Neural cell (in vitro differentiated cells): ENCODE data around the gene CCDC28A. TPM values are rescaled to one million over a fixed set of nuclear protein-coding genes. Genes with fewer than 3 reads are reported as not detected.

Experiments
- H2AFZ ChIP-seq: fragments of 200-600, 300-800 bp; sonication (generic), shearing (Covaris generic); 2 replicates; pipeline ENCODE4 v1.6.0; 2014; ENCODE audit warnings: low read depth, mild to moderate bottlenecking, antibody characterized with exemption, low read length, moderate library complexity
- H3F3A ChIP-seq: fragments of 200-600 bp; shearing (Covaris generic); 2 replicates; pipeline ENCODE4 v1.6.1; 2016; ENCODE audit warnings: mild to moderate bottlenecking, moderate library complexity, mixed read lengths, antibody characterized with exemption, low read length; ENCODE audit not compliant: insufficient read depth, poor library complexity, severe bottlenecking
- H3K27ac ChIP-seq: fragments of 200-600, 300-800 bp; sonication (generic), shearing (Covaris generic); 2 replicates; pipeline ENCODE4 v1.5.1; 2014; ENCODE audit warnings: mild to moderate bottlenecking, low read length, moderate library complexity
- H3K27me3 ChIP-seq: fragments of 300-800, 200-600 bp; sonication (generic), shearing (Covaris generic); 2 replicates; pipeline ENCODE4 v1.6.0; 2014; ENCODE audit warnings: mild to moderate bottlenecking, low read depth, low read length, moderate library complexity; ENCODE audit not compliant: insufficient read depth
- H3K36me3 ChIP-seq: fragments of 300-800, 200-600 bp; sonication (generic), shearing (Covaris generic); 2 replicates; pipeline ENCODE4 v1.5.1; 2014; ENCODE audit warnings: mild to moderate bottlenecking, antibody characterized with exemption, low read length, moderate library complexity; ENCODE audit not compliant: insufficient read depth
- H3K4me2 ChIP-seq: fragments of 300-800, 200-600 bp; sonication (generic), shearing (Covaris generic); 2 replicates; pipeline ENCODE4 v1.6.0; 2014; ENCODE audit warnings: mild to moderate bottlenecking, low read length
- H3K4me3 ChIP-seq: fragments of 300-800, 200-600 bp; sonication (generic), shearing (Covaris generic); 2 replicates; pipeline ENCODE4 v1.5.1; 2014; ENCODE audit warnings: mild to moderate bottlenecking, low read length, moderate library complexity
- H3K79me2 ChIP-seq: fragments of 200-600 bp; shearing (Covaris generic); replicated peaks from 2 replicates; pipeline ENCODE4 v1.6.0; 2014; ENCODE audit warnings: mild to moderate bottlenecking, low read length, moderate library complexity; ENCODE audit not compliant: insufficient read depth
- H3K9ac ChIP-seq: fragments of 300-800, 200-600 bp; sonication (generic), shearing (Covaris generic); 2 replicates; pipeline ENCODE4 v1.6.1; 2016; ENCODE audit warnings: mild to moderate bottlenecking, low read length, mixed read lengths
- H3K9me2 ChIP-seq: fragments of 200-600 bp; shearing (Covaris generic); 2 replicates; pipeline ENCODE4 v1.6.1; 2016; ENCODE audit warnings: mild to moderate bottlenecking, low read length, mixed read lengths; ENCODE audit not compliant: insufficient read depth
- H3K9me3 ChIP-seq: fragments of 200-600, 300-800 bp; sonication (generic), shearing (Covaris generic); 2 replicates; pipeline ENCODE4 v1.6.1; 2016; ENCODE audit warnings: mild to moderate bottlenecking, mixed run types, low read length, moderate library complexity, mixed read lengths
- H4K20me1 ChIP-seq: fragments of 200-600 bp; shearing (Covaris generic); 2 replicates; pipeline ENCODE4 v1.6.1; 2016; ENCODE audit warnings: mild to moderate bottlenecking, mixed run types; ENCODE audit not compliant: insufficient read depth
- CTCF ChIP-seq: fragments of 450-650 bp; IDR thresholded peaks from 2 replicates; pipeline ENCODE4 v1.5.1; 2014; ENCODE audit warnings: antibody characterized with exemption, mild to moderate bottlenecking, moderate library complexity; ENCODE audit not compliant: poor library complexity, severe bottlenecking
- EP300 ChIP-seq: fragments of 450-650 bp; conservative IDR thresholded peaks from 2 replicates; pipeline ENCODE4 v1.6.1; 2014; ENCODE audit warnings: antibody characterized with exemption, mild to moderate bottlenecking, moderate library complexity; ENCODE audit not compliant: poor library complexity, severe bottlenecking
- EZH2 ChIP-seq: fragments of 200-600, 300-800 bp; shearing (Covaris generic), sonication (generic); IDR thresholded peaks from 2 replicates; pipeline ENCODE4 v1.6.1; 2014; ENCODE audit warnings: antibody characterized with exemption, low read length, borderline replicate concordance, mild to moderate bottlenecking; ENCODE audit not compliant: insufficient read depth, poor library complexity, severe bottlenecking
- MXI1 ChIP-seq: fragments of 450-650 bp; conservative IDR thresholded peaks from 2 replicates; pipeline ENCODE4 v1.6.1; 2014; ENCODE audit warnings: antibody characterized with exemption, mild to moderate bottlenecking; ENCODE audit not compliant: poor library complexity, severe bottlenecking
- POLR2AphosphoS5 ChIP-seq: IDR thresholded peaks from 2 replicates; pipeline ENCODE4 v1.6.1; 2012
- RAD21 ChIP-seq: fragments of 450-650 bp; conservative IDR thresholded peaks from 2 replicates; pipeline ENCODE4 v1.6.1; 2014; ENCODE audit warnings: antibody characterized with exemption, mild to moderate bottlenecking, moderate library complexity
- REST ChIP-seq: IDR thresholded peaks from 2 replicates; pipeline ENCODE4 v1.6.1; 2012; ENCODE audit warnings: borderline replicate concordance
- SMC3 ChIP-seq: fragments of 450-650 bp; conservative IDR thresholded peaks from 2 replicates; pipeline ENCODE4 v1.6.1; 2014; ENCODE audit warnings: antibody characterized with exemption, mild to moderate bottlenecking, moderate library complexity; ENCODE audit not compliant: poor library complexity
- TAF1 ChIP-seq: IDR thresholded peaks from 2 replicates; pipeline ENCODE4 v1.6.1; 2012; ENCODE audit warnings: low read depth
- polyA plus RNA-seq: library from polyadenylated mRNA; depleted of rRNA; stranded (reverse); fragments of >200 nt; gene quantifications from 2 replicates; pipeline ENCODE4 v1.2.3, GENCODE V29; 2014

Gene CCDC28A
- polyA plus RNA-seq, 1 donor from 2014 or later, result 10.6 TPM

- no peaks in the 10 kb centered on the region for H3K79me2 ChIP-seq
- H2AFZ ChIP-seq, result no peak overlapping the region
- H3K9ac ChIP-seq, result no peak overlapping the region
- H3K9me3 ChIP-seq, result no peaks in the 10 kb centered on the region
- H3K4me3 ChIP-seq, result no peak overlapping the region
- H3F3A ChIP-seq, result no peaks in the 10 kb centered on the region
- H3K27ac ChIP-seq, result no peak overlapping the region
- H3K36me3 ChIP-seq, result no peaks in the 10 kb centered on the region
- H3K9me2 ChIP-seq, result no peaks in the 10 kb centered on the region
- TF ChIP-seq MXI1, result no peak
- no peak for TF ChIP-seq POLR2AphosphoS5
- TF ChIP-seq REST, result no peak
- no peak for TF ChIP-seq CTCF
- TF ChIP-seq EZH2, result no peak
- no peak for TF ChIP-seq RAD21
- TF ChIP-seq EP300, result no peak
- TF ChIP-seq SMC3, result no peak
- no peak for TF ChIP-seq TAF1
- no peaks in the 10 kb centered on the region for H4K20me1 ChIP-seq
- H3K4me2 ChIP-seq, result no peak overlapping the region
- no peaks in the 10 kb centered on the region for H3K27me3 ChIP-seq
Observed at GRCh38 chr6:138818496-138819194, 45.1 kb downstream of the CCDC28A start.

- no peak overlapping the region for H3K4me2 ChIP-seq
- TF ChIP-seq REST, result no peak
- TF ChIP-seq RAD21, result no peak
- no peak for TF ChIP-seq SMC3
- TF ChIP-seq MXI1, result no peak
- TF ChIP-seq EP300, result no peak
- no peak overlapping the region for H2AFZ ChIP-seq
Observed at GRCh38 chr6:138821519-138821918, 48.0 kb downstream of the CCDC28A start.

More at GRCh38 chr6:138821519-138821918, 48.0 kb downstream of the CCDC28A start:
- no peaks in the 10 kb centered on the region for H3K36me3 ChIP-seq
- H4K20me1 ChIP-seq, result no peaks in the 10 kb centered on the region
- H3K9ac ChIP-seq, result no peak overlapping the region
- H3K79me2 ChIP-seq, result no peaks in the 10 kb centered on the region
- no peaks in the 10 kb centered on the region for H3K9me3 ChIP-seq
- no peaks in the 10 kb centered on the region for H3F3A ChIP-seq
- no peak overlapping the region for H3K4me3 ChIP-seq
- no peaks in the 10 kb centered on the region for H3K9me2 ChIP-seq
- H3K27me3 ChIP-seq, result no peaks in the 10 kb centered on the region
- no peak overlapping the region for H3K27ac ChIP-seq
